Colon (tissue), 2 donors: ENCODE results near the gene MRPL40.
A peak's percentile ranks its signal among the peaks of the same experiment; 100 is the strongest.

Experiments
- FAIRE-seq: peaks from 2 replicates; lab custom pipeline; 2012; peaks lifted over from hg19 to GRCh38; lab: Jason Lieb, UNC
- donor health status: control.
- donor health status: control.

Gene MRPL40

DNA sequence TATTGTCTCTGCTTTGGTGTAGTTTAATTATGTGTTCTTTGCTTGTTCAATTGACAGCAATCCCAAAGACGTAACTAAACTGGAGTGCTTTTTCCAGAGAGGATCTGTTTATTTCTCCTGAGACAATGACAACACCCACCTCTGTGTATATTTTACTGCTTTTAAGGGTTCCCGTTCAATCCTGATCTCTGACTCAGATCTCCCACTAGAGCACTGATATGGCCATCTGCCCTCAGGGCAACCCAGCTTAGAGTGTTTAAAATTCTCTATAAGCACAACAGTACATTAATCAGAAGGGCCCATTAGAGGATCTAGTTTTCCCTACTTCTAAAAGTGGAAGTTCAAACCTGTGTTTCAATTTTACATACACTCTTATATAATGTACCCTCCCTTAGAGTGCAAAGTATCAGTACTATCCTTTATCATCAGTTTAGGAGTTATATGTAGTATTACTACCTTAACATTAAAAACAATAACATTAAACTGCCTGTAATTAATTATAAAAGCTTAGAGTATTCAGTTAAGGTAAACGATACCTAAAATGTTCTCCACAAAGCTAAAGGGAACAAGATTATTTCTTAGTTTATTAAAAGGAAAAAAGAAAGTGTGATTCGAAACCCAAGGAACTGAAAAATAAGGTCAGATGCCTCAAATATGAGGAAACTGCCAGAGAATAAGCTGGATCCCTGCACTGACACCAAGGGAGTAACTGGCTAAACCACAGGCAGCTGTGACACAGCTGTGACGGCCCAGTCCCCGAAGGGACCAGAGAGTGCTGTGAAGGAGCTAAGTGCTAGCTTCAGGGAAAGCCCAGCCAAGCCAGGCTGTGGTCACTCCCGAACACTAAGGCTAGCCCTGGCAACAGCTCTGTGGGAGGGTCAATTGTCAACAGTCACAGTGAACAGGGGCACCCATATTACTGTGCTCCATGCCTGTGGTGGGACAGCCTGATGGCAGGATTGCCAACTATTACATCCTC lies 31.4 kb downstream of the MRPL40 start:
- FAIRE-seq, result no peak

DNA sequence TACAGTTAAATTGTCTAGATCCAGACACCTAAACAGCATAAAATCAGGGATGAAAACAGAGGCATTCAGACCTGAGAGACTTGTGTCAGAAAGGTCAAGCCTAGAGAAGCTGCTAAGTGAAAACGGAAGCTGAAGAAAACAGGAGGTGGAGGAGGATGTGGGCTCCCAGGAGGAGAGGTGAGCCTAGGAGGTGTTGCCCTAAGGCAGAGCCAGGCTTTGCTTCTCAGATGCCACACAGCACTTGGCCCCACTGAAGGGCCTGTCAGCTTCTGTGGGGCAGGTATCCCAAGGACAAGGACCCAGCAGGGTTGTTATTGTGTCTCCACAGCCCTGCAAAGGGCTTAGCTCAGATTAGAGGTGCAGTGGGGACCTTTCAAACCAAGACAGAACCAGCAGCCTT lies 32.2 kb downstream of the MRPL40 start:
- FAIRE-seq, result no peak

DNA sequence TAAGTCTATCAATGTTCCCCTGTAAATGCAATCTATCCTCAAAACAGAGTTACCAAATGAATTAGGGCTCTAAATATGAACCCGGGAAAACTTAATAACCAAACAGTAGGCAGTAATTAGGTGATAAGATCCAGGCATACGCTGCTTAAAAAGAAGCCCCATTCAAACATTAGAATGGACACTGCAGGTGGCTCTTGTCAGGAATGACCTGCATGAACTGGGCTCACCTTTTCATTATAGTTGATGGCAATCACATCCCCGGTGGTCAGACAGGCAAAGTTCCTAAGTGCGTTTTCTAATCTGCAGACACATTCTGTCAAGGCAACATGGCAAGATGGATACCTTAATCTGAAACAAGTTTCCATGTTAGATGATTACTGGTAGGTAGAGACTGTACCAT lies 32.6 kb downstream of the MRPL40 start:
- FAIRE-seq, result no peak

DNA sequence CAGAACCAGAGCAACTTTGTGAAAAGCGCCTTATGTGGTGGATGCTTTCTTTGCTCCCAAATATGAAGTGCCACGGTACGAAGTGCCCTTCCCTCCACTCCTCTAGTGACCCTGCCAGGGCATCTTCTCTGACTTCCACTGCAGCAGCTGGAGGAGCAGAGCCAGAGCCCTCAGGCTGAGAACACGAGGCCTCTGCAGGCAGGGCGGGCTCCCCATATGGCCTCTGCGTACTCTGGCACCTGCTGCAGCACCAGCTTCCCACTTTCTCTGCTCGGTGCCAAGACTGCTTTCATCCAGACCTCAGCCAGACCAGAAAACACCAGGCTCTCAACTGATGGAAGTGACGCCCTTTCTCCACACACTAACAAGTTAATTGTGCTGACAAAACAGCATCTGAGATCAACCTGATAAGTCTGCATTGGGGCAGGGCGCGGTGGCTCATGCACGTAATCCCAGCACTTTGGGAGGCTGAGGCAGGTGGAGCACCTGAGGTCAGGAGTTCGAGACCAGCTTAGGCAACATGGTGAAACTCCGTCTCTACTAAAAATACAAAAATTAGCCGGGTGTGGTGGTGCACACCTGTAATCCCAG lies 33.9 kb downstream of the MRPL40 start:
- FAIRE-seq, result no peak

DNA sequence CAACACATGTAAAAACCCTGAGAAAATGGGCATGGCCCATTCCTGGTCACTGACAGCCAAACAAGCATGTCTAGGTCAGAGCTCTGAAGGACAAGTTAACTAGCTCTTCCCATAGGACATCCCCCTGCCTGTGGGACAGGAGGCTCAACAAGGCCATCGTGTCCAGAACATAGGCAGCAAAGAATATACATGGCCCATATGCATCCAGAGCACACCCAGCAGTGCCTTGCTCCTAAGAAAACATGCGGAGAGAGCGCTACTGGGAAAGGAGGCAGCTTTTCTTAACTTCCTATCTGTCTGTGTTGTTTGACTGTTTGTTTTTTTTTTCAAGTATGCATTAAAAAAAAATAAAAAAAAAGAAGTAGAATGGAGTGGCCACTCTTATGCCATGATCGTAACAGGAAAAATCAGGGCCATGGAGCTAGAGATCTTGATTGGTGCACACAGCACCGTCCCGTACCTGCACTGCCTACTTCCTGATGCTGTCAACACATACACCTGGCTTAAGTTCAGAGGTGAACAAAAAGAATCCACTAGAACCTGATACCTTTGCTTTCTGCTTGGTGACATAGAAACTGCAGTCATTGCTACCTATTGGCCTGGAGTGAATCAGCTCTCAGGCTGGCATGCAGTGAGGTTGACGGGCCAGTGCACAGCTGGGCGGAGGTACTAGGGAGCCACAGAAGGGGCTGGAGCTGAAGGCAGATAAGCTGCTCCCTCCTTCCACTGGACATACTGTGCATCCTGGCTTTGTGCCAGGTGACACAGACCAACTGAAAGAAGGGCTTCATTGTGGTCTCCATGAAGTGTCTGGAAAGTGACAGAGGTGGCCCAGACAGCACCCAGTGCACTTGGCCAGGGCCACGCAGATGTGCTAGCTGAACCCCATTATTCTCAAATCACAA lies 34.8 kb downstream of the MRPL40 start:
- no peak for FAIRE-seq

DNA sequence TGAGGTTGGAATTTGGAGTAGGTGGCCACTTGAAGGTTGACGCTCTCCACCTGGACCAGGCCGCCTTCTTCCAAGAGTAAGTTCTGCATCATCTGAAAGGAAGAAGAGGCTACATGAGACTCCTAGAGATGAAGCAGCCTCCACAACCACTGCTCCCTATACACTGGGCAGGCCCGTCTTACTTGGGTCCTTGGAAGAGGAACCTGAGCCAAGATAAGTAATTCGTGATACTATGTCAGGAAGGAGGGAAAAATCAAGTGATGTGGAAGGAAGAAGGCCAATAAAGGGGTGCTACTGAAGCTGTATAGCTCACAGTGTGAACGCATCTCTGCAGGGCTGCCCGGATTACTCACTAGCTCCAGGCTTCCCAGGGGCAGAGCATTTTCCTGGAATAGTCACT lies 35.6 kb downstream of the MRPL40 start:
- FAIRE-seq, result no peak

DNA sequence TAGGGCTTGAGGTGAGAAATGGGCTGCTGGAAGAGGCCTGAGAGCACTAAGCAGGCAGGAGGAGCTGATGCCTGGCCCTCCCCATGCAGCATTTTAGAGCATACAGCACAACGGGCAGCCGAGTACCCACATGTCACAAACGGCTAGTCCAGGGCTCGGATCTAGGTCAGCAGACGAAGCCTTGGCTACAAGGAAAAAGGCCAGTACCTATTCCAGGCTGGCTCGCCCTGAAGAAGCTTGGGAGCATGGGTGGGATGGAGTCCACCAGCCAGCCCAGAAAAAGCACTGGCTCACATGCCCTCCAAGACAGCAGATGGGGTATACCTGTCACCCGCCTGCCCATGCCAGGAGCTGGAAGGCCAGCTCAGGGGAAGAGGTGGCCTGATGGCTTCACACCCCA lies 37.1 kb downstream of the MRPL40 start:
- no peak for FAIRE-seq

DNA sequence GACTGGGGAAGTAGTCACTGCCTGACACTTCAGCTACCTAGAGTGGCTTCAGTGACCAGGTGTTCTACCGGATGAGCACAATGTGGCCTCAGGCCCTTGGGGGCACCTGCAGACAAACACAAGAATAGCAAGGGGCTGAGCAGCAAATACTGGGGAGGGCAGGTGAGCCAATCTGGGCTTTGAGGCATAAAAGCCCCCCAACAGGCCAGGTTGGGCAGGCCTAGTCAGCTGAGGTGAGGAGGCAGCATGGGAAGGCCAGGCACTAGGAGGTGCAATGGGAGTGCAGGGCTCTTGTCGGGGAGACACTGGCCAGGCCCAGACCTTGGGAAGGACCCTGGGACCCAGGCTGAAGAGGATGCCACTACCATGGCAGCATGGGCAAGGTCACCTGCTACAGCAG lies 37.7 kb downstream of the MRPL40 start:
- FAIRE-seq, result no peak

DNA sequence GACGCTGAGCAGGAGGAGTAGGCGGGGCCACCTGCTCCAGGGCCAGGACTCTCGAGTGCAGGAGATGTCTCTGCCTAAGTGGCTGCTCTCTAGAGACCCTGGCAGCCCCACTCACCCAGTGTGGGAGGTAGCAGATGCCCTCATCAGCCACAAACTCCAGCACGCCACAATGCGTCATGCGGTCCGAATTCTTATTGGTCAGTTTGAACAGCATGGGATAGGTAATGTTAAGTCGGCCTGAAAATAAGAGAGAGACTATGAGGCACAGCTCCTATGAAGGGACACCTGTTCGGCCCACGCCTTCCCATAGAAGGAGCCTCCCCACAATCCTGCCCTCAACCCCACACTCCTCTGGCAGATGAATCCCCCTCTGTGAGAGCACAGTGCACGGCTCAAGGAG lies 39.2 kb downstream of the MRPL40 start:
- no peak for FAIRE-seq

DNA sequence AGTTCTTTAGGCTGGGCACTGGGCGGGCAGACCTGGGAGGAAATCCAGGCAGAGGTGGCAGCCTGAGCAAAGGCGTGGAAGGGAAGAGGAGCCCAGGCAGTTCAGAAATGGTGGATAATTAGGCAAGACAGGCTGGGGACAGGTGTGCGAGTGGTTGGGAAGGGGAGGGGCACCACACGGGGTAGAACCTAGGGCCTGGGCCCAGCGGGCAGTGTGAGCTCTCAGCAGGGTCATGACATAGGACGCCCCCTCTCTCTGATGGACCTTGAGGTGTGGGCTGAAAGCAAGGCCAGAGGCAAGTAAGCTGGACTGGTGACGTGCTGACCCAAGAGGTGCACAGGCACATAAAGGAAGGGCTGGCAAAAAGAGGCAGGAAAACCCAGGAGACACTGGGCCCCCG lies 39.9 kb downstream of the MRPL40 start:
- no peak for FAIRE-seq

DNA sequence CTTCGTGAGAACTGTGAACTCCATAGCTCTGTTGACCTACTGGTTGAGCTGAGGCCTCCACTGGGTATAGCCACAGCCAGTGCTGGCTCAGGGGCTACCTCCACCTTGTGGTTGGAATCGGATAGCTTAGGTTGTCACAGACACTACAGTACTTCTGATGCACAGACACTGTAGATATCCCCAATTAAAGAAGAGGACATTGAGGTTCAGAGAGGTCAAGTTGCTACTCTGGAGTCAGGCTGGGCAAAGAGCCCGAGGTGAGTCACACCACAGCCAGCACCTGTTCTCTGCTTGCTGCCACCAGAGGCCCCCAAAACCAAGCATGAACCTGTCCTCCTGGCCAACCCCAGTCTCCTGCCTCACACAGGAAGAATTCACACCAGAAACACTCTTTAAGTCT lies 41.2 kb downstream of the MRPL40 start:
- no peak for FAIRE-seq

DNA sequence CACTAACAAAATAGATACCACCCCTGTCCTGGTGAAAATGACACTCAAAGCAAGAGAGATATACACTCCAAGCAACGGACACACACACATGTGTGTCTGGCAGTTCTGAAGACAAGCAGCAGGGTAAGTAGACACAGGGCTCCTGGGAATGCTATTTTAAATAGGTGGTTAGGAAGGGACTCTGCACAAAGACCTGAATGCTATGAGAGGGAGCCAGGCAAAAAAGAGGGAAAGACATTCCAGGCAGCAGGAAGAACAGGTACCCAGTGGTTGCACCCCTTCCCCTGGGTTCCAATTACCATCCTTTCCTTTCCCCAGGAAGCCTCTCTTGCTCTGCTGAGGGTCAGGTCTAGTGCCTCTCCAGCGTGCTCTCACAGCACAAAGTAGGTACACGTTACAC lies 43.7 kb downstream of the MRPL40 start:
- FAIRE-seq, result no peak

DNA sequence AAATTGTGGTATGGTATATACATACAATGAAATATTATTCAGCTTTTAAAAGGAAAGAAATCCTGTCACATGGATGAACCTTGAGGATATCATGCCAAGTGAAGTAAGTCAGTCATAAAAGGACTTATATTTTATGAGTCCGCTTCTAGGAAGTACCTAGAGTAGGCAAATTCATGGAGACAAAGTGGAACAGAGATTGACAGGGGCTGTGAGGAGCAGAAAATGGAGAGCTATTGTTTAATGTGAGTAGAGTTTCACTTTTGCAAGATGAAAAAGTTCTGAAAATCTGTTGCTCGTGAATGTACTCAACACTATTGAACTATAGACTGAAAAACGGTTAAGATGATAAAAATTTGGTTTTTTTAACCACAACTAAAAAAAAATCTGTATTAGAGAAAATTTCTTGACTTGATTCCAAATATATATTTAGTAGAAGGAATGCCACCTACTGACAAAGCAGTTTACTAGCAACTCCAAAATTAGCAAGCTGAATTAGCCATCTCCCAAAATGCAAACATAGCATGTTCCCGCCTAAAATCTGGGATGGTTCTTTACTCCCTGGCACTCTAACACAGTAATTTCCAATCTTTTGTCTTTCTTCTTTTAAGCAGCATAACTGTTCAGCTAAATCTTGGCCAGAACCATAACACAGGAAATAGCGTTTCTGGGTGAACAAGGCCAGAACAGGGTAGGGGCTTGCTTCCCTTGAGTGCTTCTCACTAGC lies 45.1 kb downstream of the MRPL40 start:
- FAIRE-seq, result no peak

DNA sequence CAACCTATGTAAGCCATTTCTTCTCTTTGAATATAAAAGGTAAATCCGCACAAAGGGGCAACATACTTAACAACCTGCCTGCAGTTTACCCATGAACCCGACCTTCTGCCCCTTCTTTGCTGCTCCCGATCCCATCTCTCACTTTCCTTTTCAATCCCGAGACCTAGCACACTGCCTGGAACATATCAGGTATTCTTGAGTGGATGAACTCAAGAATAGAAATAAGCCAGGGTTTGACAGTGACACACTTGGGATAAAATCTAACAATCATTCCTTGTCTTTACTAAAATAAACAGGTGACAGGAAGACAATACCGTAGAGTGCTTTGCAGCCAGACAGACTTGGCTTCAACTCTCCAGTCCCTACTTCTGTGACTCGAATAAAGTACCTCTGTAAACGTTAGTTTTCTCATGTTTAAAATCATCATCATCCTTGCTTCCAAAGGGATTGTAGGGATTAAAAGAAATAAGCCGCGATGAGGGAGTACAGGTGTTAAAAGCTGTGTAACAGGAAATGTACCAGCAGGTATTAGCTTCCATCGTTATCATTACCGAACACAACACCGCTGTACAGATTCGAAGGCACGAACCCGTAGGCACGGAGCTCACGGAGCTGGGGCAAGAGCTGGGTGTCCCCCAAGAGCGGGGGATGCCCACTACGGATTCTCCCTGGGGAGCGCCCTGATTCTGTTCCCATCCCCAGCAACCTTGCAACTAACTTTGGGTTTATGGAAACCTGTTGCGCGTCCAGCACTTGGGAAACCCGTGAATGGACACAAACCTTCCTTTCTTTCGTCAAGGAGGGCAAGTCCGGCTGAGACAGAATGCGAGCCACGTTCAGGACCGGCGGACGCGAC lies 45.9 kb downstream of the MRPL40 start:
- no peak for FAIRE-seq

DNA sequence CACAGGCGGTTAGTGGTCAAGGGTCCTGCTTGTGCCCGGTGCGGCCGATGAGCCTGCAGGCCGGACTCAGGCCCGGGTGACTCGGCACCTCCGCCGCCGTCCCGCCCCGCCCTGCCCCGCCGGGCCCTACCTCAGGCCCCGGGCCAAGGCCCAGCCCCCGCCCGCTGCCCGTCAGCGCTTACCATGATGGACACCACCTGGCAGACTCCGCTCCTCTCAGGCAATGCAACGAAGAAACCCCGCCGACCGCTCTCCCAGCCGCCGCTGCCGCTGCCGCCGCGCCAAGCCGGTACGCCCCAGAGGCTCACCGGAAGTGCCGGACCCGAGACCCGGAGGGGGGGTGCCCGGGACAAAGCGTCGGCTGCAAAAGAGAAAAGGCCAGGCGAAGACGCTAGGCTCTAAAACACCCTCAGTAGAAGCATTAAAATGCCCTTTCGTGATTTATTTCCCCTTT lies 46.6 kb downstream of the MRPL40 start, which contains the start of gene UFD1:
TSS of gene UFD1 (minus strand) at position 293 of the 454 bp plus-strand sequence. CDS start at position 185, 108 bp downstream.
- FAIRE-seq, result no peak

DNA sequence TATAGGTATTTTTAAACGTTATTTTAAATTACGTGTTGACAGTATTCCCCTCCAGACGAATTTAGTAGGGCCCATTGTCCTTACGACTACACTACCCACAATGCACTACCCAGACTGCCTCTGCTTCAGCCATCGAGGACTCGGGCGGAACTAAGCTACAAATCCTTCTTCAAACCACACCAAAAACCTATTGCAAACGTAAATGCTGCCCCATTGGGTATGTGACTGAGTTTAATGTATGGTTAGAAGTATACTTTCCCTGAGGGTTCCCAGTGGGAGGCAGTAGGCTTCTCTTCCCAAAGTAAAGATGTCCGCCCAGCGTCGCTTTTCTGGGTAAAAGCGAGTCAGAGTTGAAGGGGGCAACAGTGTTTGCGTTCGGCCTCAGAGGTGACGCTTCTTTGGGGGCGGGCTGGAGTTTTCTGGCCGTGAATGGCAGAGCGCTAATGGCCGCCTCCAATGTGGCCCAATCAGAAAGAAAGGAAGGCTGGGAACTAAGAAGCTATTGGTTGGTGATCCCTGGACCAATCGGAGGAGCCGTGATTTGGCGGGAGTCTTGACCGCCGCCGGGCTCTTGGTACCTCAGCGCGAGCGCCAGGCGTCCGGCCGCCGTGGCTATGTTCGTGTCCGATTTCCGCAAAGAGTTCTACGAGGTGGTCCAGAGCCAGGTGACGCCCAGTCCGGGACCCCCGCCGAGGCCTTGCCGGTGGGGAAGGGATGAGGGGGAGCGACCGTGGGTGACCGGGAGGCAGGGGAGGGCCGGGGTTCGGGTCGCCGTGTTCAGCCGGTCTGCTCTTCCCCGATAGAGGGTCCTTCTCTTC lies 47.2 kb downstream of the MRPL40 start, which contains the start of gene CDC45:
TSS of gene CDC45 (plus strand) at position 566 of the 818 bp plus-strand sequence. CDS start at position 615, 49 bp downstream.
- FAIRE-seq, result peak; percentile 75

DNA sequence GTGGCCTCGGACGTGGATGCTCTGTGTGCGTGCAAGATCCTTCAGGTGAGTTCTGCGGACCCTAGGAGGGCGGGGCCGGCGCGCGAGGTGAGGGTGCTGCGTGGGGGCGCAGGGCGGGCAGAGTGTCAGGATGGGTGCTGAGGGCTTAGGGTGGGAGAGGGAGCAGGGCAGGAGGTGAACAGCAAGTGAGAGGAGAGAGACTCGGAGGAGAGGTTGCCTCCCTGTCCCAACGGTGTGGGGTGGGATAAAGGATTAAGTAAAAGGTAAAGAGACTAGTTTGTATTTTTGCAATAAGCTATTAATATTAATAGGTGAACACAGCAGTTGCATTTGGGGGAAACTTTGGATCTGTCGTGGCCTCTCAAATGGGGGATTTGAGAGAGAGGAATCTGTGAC lies 47.8 kb downstream of the MRPL40 start:
- FAIRE-seq, result no peak

DNA sequence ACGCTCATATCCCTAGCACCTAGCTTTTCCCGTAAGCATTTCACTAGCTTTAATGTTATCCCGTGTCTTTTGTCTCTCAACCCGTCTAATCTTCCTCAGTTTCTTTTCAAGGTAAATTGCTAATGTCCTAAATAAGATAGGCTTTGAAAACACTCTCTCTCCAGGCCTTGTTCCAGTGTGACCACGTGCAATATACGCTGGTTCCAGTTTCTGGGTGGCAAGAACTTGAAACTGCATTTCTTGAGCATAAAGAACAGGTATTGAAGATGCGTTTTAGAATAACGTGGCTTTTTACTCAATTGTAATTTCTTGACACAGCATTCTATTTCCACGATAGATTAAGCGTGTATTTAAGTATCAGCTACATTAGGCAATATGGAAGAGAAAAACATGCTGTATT lies 48.4 kb downstream of the MRPL40 start:
- FAIRE-seq, result no peak

DNA sequence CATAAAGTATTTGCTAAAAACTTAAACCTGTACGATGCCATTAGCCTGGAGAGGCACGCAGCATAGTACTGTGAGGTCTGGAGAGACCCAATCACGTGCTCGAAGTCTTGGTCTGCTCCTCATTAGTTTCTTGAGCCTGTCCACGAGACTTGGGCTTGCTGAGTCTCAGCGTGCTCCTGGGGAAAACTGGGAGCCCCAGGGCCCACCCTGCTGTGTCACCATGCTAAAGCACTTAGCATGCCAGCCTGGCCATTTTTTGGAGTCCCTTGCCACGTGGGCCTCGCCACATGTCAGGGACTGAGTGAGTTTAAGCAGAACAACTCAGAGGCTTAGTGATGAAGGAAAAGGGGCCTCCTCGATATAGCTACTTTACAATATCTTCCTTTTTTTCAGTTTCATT lies 50.0 kb downstream of the MRPL40 start:
- FAIRE-seq, result no peak
